Upper lobe of left lung (tissue), 6 donors: ENCODE data around the gene SORL1. TPM values are rescaled to one million over a fixed set of nuclear protein-coding genes. Genes with fewer than 3 reads are reported as not detected.

Experiments
- ATAC-seq, 2 donors: fragments of 200-7000 bp; cut with Tn5 transposase; one replicate each; pipeline ENCODE4 v1.9.1; 2022; ENCODE audit warnings: mild to moderate bottlenecking in 2 of 2, moderate library complexity in 2 of 2; ENCODE audit not compliant: low FRiP score in 2 of 2
- DNase-seq, 2 donors: peaks; one replicate each; pipeline ENCODE4 v3.0.0-alpha.2; 2019 to 2020
- H3K27ac ChIP-seq, 4 donors: fragments of 200-600 bp; sonication (generic); one replicate each; pipeline ENCODE4 v1.5.1; 2016 to 2019
- H3K27me3 ChIP-seq, 4 donors: fragments of 200-600 bp; sonication (generic); one replicate each; pipeline ENCODE4 v1.5.1; 2017 to 2019
- H3K36me3 ChIP-seq, 4 donors: fragments of 200-600 bp; sonication (generic); one replicate each; pipeline ENCODE4 v1.5.1; 2016 to 2019
- H3K4me1 ChIP-seq, 4 donors: fragments of 200-600 bp; sonication (generic); one replicate each; pipeline ENCODE4 v1.5.1; 2018 to 2019
- H3K4me3 ChIP-seq, 4 donors: fragments of 200-600 bp; sonication (generic); one replicate each; pipeline ENCODE4 v1.5.1; 2017 to 2019; ENCODE audit warnings: mild to moderate bottlenecking in 2 of 4, moderate library complexity in 1 of 4
- H3K9me3 ChIP-seq, 4 donors: fragments of 200-600 bp; sonication (generic); one replicate each; pipeline ENCODE4 v1.5.1; 2018 to 2019
- EP300 ChIP-seq, 4 donors: sonication (generic); formaldehyde crosslinking; IDR thresholded peaks; one replicate each; pipeline ENCODE4 v1.5.1; 2017; ENCODE audit warnings: antibody characterized with exemption in 4 of 4, control low read depth in 2 of 4
- POLR2A ChIP-seq, 4 donors: fragments of 450-650 bp; IDR thresholded peaks; one replicate each; pipeline ENCODE4 v1.5.1; 2016 to 2017; ENCODE audit warnings: antibody characterized with exemption in 4 of 4, mild to moderate bottlenecking in 2 of 4
- POLR2AphosphoS5 ChIP-seq, 2 donors: sonication (generic); formaldehyde crosslinking; IDR thresholded peaks; one replicate each; pipeline ENCODE4 v1.5.1; 2017; ENCODE audit warnings: antibody characterized with exemption in 2 of 2
- WGBS, 2 donors: methylation state at CpG; one replicate each; pipeline ENCODE4 v1.1.5; 2017 to 2018; 5-methylcytosine and 5-hydroxymethylcytosine counted together
- total RNA-seq, 6 donors: library from RNA; depleted of rRNA in 4 of 6; stranded (reverse); fragments of >200 nt in 4 of 6; gene quantifications; one replicate each; pipeline versions ENCODE4 v1.1.0 to v1.2.1, GENCODE V29; 2016 to 2021
- TF ChIP-seq, protein P1 (sequence below), 6 experiments: fragments of 450-650 bp in 4 of 6; fragments of 200-600 bp in 2 of 6; sonication (generic) in 2 of 6; IDR thresholded peaks; one replicate each; pipeline ENCODE4 v1.5.1; 2016 to 2019; ENCODE audit warnings: antibody characterized with exemption in 6 of 6
- donor health status: DM: no; HTN: no; CAD: no; lungs with moderate emphysema.
- donor health status: DM: no; HTN: yes; CAD: no; lungs with severe emphysema.

SORL1 gene
- total RNA-seq, 6 donors from 2014 or later: 33.3 to 85.9 (median 67.2) TPM

GRCh38 chr11:121544956-121545355, 92.8 kb downstream of the SORL1 start:
- no peak for ATAC-seq
- peaks cover 0 to 22% (median 6%) of the 10 kb centered on the region in 4 donors for H3K36me3 ChIP-seq

GRCh38 chr11:121547574-121547973, 95.5 kb downstream of the SORL1 start:
- Histone ChIP-seq H3K27ac (no peak overlapping the region), H3K36me3 (peaks cover 0 to 22% (median 6%) of the 10 kb centered on the region in 4 donors), H3K4me3 (no peak overlapping the region), H3K27me3 (no peaks in the 10 kb centered on the region), H3K4me1 (no peaks in the 10 kb centered on the region), H3K9me3 (no peaks in the 10 kb centered on the region)
- DNase-seq (no peak), ATAC-seq (no peak)
- no peak for TF ChIP-seq POLR2AphosphoS5 (IDR thresholded peaks at IDR 0.05)
- WGBS, 2 donors: 94 to 98% methylated on average over 3 of the region's 3 CpGs

More at GRCh38 chr11:121544956-121545355, 92.8 kb downstream of the SORL1 start:
- H3K4me1 ChIP-seq: no peaks in the 10 kb centered on the region
- DNase-seq: no peak
- no peak overlapping the region for H3K27ac ChIP-seq
- TF ChIP-seq POLR2A (IDR thresholded peaks at IDR 0.05): no peak
- no peak for TF ChIP-seq POLR2AphosphoS5 (IDR thresholded peaks at IDR 0.05)
- TF ChIP-seq, protein P1, sequence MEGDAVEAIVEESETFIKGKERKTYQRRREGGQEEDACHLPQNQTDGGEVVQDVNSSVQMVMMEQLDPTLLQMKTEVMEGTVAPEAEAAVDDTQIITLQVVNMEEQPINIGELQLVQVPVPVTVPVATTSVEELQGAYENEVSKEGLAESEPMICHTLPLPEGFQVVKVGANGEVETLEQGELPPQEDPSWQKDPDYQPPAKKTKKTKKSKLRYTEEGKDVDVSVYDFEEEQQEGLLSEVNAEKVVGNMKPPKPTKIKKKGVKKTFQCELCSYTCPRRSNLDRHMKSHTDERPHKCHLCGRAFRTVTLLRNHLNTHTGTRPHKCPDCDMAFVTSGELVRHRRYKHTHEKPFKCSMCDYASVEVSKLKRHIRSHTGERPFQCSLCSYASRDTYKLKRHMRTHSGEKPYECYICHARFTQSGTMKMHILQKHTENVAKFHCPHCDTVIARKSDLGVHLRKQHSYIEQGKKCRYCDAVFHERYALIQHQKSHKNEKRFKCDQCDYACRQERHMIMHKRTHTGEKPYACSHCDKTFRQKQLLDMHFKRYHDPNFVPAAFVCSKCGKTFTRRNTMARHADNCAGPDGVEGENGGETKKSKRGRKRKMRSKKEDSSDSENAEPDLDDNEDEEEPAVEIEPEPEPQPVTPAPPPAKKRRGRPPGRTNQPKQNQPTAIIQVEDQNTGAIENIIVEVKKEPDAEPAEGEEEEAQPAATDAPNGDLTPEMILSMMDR (IDR thresholded peaks at IDR 0.05): no peak
- TF ChIP-seq EP300 (IDR thresholded peaks at IDR 0.05): no peak
- H3K27me3 ChIP-seq: no peaks in the 10 kb centered on the region
- H3K9me3 ChIP-seq: no peaks in the 10 kb centered on the region
- WGBS, 2 donors: 81% methylated on average over 5 to 7 of the region's 7 CpGs
- H3K4me3 ChIP-seq: no peak overlapping the region

DNA sequence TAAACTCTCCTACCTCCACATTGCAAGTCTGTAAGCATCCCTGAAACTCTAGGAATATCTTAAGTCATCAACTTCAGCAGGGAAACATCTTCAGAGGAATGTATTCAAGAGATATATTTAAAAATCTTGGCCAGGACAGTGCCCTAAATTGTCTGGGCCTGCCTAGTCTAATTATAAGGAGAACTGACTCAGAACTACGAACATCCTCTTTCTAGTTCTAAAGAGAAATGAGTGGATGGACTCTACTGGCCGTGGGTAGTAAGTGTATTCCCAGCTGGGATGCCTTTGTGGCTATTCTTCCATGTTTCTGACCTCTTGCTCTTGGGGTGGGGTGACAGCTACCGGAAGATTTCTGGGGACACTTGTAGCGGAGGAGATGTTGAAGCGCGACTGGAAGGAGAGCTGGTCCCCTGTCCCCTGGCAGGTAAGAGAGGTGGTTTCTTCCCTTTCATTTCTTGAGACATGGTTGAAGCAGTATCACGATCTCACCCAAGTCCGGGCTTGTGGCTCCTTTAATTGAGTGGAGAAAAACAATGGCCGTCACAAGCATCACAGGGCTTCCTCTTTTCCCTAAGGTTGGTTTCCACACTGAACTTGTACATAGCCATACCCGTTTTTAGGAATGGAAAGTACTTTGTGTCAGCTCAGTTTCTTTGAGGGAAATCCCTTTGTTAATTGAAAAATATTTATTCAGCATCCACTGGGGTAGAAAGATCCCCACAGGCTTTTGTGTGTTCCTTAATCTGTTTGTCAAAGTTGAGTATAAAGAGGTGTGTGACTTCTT, 98.3 kb downstream of the SORL1 start:
- H3K27ac ChIP-seq: no peak overlapping the region
- DNase-seq (no peak), ATAC-seq (no peak)
- no peaks in the 10 kb centered on the region for H3K27me3 ChIP-seq
- peaks cover 0 to 12% (median 9%) of the 10 kb centered on the region in 4 donors for H3K36me3 ChIP-seq
- WGBS, 2 donors: 82 to 85% methylated on average over 10 of the region's 10 CpGs
- H3K9me3 ChIP-seq: no peaks in the 10 kb centered on the region
- TF ChIP-seq POLR2AphosphoS5 (IDR thresholded peaks at IDR 0.05) (no peak), POLR2A (IDR thresholded peaks at IDR 0.05) (no peak), EP300 (IDR thresholded peaks at IDR 0.05) (no peak)
- no peaks in the 10 kb centered on the region for H3K4me1 ChIP-seq
- no peak overlapping the region for H3K4me3 ChIP-seq

- H3K27me3 ChIP-seq: no peaks in the 10 kb centered on the region
- H3K36me3 ChIP-seq: peaks cover 0 to 14% (median 9%) of the 10 kb centered on the region in 4 donors
- ATAC-seq (no peak), DNase-seq (no peak)
- no peak overlapping the region for H3K27ac ChIP-seq
- no peaks in the 10 kb centered on the region for H3K9me3 ChIP-seq
- no peak for TF ChIP-seq EP300 (IDR thresholded peaks at IDR 0.05)
- no peak overlapping the region for H3K4me3 ChIP-seq
- no peaks in the 10 kb centered on the region for H3K4me1 ChIP-seq
- WGBS, 2 donors: 67 to 77% methylated on average over 5 of the region's 5 CpGs
Observed at GRCh38 chr11:121551463-121551862, 99.3 kb downstream of the SORL1 start.

DNA sequence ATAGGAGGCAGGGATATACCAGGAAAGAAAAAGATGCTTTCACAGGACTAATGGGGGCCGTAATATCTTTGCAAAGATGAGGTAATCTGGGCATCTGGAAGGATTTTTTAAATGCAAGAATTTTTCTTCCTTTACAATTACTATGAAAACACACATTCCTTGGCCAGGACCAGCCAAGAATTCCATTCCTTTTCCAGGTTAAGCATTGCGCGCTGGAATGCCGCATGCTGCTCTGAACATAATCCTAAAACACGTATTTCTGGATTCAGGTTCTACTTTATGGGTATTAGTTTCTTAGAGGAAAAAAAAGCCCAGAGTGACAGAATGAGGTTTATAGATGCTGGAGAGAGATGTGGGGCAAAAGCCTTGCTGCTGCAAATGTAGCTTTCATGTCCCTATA, 100.0 kb downstream of the SORL1 start:
- H3K4me3 ChIP-seq: no peak overlapping the region
- H3K4me1 ChIP-seq: no peaks in the 10 kb centered on the region
- no peak overlapping the region for H3K27ac ChIP-seq
- no peaks in the 10 kb centered on the region for H3K9me3 ChIP-seq
- WGBS, 2 donors: 91 to 95% methylated on average over 5 of the region's 5 CpGs
- TF ChIP-seq POLR2A (IDR thresholded peaks at IDR 0.05): no peak
- TF ChIP-seq, protein P1 (IDR thresholded peaks at IDR 0.05): no peak
- no peak for TF ChIP-seq POLR2AphosphoS5 (IDR thresholded peaks at IDR 0.05)
- no peak for TF ChIP-seq EP300 (IDR thresholded peaks at IDR 0.05)
- no peak for ATAC-seq
- peaks cover 0 to 18% (median 9%) of the 10 kb centered on the region in 4 donors for H3K36me3 ChIP-seq
- DNase-seq: no peak
- H3K27me3 ChIP-seq: no peaks in the 10 kb centered on the region

DNA sequence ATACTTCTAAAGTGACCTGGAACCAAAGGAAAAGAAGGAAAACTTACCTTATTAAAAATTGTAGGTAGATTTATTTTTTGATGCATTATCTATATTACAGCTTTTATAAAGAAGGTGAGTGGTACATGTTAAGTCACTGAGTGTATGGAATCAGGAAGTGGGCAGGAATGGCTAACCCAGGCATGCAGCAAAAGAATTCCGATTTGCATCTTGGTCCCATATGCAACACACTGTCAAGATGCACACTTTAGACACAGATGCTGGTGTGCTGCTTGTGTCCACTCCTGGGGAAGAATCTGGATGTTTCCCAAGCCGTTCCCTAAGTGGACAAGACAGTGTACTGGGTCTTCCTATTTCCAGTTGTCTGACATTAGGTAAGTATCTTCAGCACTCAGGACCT, 100.5 kb downstream of the SORL1 start:
- DNase-seq: no peak
- Histone ChIP-seq H3K36me3 (peaks cover 0 to 20% (median 9%) of the 10 kb centered on the region in 4 donors), H3K27me3 (no peaks in the 10 kb centered on the region), H3K27ac (no peak overlapping the region), H3K4me1 (no peaks in the 10 kb centered on the region), H3K4me3 (no peak overlapping the region), H3K9me3 (no peaks in the 10 kb centered on the region)
- no peak for ATAC-seq
- WGBS, 2 donors: 100% methylated on average over 2 of the region's 2 CpGs
- TF ChIP-seq POLR2A (IDR thresholded peaks at IDR 0.05): no peak
- no peak for TF ChIP-seq EP300 (IDR thresholded peaks at IDR 0.05)
- TF ChIP-seq, protein P1 (IDR thresholded peaks at IDR 0.05): no peak
- TF ChIP-seq POLR2AphosphoS5 (IDR thresholded peaks at IDR 0.05): no peak
